ENCODE results near the gene MTHFD1. TPM values are rescaled to one million over a fixed set of nuclear protein-coding genes. Genes with fewer than 3 reads are reported as not detected.

MTHFD1 gene
- total and polyA plus RNA-seq, 2 donors from 2014 or later: 73.0 to 76.1 TPM

DNA sequence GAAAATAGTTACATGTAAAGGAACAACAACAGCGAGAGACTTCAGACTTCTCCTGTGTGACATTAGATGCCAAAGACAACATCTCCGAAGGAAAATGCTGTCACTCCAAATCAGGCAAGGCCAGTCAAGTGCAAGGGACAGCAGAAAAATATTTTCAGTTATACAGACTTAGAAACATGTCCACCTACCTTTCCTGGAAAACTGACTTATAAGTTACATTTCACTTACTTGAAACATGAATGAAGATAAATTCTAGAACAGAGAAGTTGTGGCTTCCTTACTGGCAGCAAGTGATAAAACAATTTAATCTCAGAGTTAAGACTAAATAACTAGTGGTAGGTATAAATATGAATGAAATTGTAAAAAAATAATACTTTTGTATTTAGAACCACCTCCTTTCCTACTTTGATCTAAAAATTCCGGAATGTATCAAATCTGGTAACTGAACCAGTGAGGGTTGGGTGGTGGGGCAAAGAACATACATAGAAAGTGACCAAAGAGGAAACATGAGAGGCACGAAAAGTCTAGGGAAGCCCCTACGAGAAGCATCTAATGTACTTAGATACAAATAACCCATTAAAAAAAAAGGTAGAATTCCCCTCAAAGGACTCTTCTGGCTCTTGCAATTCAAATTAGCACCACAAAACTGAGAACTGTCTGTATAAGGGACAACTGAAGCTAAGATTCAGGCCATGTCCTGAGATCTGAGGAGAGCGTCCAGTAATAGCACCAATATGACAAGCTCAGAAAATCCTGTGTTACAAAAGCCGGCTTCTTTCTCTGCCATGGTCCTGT is 21.2 kb downstream of the MTHFD1 start:
- intact Hi-C loops (cut with DNase I): no loop called here
- Histone ChIP-seq H3K9ac (ENCODE audit: low read length in 3 of 3) (no peak overlapping the region), H3K27me3 (ENCODE audit: control insufficient read depth, insufficient read depth, low read length) (no peaks in the 10 kb centered on the region), H3K9me3 (ENCODE audit: control insufficient read depth in 2 of 3, insufficient read depth in 1 of 3, low read length in 3 of 3) (no peaks in the 10 kb centered on the region), H3K27ac (ENCODE audit: low read depth in 2 of 2, low read length in 2 of 2) (no peak overlapping the region), H3K4me3 (ENCODE audit: low read length in 3 of 3) (no peak overlapping the region), H3K36me3 (ENCODE audit: control insufficient read depth in 2 of 3, insufficient read depth in 3 of 3, low read length in 3 of 3) (peaks cover 0 to 3% (median 0%) of the 10 kb centered on the region in 3 donors), H3K4me1 (ENCODE audit: control insufficient read depth in 2 of 3, insufficient read depth in 2 of 3, low read depth in 1 of 3, low read length in 3 of 3) (no peaks in the 10 kb centered on the region)
- no peak for DNase-seq
- no peak for FAIRE-seq
- TF ChIP-seq, protein P1, sequence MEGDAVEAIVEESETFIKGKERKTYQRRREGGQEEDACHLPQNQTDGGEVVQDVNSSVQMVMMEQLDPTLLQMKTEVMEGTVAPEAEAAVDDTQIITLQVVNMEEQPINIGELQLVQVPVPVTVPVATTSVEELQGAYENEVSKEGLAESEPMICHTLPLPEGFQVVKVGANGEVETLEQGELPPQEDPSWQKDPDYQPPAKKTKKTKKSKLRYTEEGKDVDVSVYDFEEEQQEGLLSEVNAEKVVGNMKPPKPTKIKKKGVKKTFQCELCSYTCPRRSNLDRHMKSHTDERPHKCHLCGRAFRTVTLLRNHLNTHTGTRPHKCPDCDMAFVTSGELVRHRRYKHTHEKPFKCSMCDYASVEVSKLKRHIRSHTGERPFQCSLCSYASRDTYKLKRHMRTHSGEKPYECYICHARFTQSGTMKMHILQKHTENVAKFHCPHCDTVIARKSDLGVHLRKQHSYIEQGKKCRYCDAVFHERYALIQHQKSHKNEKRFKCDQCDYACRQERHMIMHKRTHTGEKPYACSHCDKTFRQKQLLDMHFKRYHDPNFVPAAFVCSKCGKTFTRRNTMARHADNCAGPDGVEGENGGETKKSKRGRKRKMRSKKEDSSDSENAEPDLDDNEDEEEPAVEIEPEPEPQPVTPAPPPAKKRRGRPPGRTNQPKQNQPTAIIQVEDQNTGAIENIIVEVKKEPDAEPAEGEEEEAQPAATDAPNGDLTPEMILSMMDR (IDR thresholded peaks at IDR 0.05; ENCODE audit: borderline replicate concordance, extremely low read depth, insufficient read depth): no peak

DNA sequence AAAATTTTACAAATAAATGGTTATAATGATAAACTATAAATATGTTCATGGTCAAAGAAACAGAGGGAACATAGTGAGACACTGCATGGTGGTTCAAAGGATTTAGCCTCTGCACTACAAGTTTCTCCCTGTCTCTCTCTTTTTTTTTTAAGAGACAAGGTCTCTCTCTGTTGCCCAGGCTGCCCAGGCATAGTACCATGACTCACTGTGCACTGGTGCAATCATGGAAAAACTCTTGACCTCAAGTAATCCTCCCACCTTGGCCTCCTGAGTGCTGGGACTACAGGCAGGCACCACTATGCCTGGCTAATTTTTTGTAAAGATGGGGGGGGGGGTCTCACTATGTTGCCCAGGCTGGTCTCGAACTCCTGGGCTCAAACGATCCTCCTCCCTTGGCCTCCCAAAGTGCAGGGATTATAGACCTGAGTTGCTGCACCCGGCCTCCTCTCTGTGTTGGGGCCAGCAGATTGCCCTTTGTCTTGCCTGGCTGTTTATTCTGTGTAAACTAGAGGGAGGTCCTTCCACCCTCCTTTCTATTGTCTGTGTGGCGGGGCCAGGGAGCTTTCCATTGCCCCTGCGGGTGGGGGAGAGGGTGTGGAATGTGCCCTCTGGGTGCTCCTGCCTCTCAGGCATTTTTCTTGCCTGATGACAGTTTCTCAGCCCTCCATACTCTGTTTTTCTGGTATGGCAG is 22.1 kb downstream of the MTHFD1 start:
- intact Hi-C loops (cut with DNase I): no loop called here
- Histone ChIP-seq H3K36me3 (ENCODE audit: control insufficient read depth in 2 of 3, insufficient read depth in 3 of 3, low read length in 3 of 3) (peaks cover 0 to 8% (median 2%) of the 10 kb centered on the region in 3 donors), H3K9me3 (ENCODE audit: control insufficient read depth in 2 of 3, insufficient read depth in 1 of 3, low read length in 3 of 3) (no peaks in the 10 kb centered on the region), H3K4me1 (ENCODE audit: control insufficient read depth in 2 of 3, insufficient read depth in 2 of 3, low read depth in 1 of 3, low read length in 3 of 3) (no peaks in the 10 kb centered on the region), H3K27ac (ENCODE audit: low read depth in 2 of 2, low read length in 2 of 2) (no peak overlapping the region), H3K4me3 (ENCODE audit: low read length in 3 of 3) (no peak overlapping the region), H3K27me3 (ENCODE audit: control insufficient read depth, insufficient read depth, low read length) (no peaks in the 10 kb centered on the region), H3K9ac (ENCODE audit: low read length in 3 of 3) (no peak overlapping the region)
- TF ChIP-seq, protein P1 (IDR thresholded peaks at IDR 0.05; ENCODE audit: borderline replicate concordance, extremely low read depth, insufficient read depth): no peak
- no peak for FAIRE-seq
- peak in 3 of 5 donors; percentile 16 to 40 (median 29) for DNase-seq

DNA sequence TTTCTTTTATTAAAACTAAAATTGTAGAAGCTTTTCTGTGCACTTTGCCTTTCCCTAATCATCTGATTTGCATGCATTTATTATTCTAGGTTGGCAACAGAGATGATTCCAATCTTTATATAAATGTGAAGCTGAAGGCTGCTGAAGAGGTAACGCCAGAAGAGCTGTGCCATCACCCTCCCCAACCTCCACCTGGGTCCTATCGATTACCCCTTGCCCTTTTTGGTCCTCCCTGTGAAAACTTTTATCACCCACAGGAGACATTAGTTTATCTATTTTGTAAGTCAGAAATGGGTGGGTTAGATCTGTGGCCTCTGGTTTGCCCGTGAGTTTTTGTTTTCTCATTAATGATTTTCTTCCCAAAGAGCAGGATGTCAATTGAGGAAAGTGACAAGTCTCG is 22.8 kb downstream of the MTHFD1 start:
- intact Hi-C loops (cut with DNase I): no loop called here
- Histone ChIP-seq H3K4me3 (ENCODE audit: low read length in 3 of 3) (no peak overlapping the region), H3K36me3 (ENCODE audit: control insufficient read depth in 2 of 3, insufficient read depth in 3 of 3, low read length in 3 of 3) (peaks cover 0 to 13% (median 8%) of the 10 kb centered on the region in 3 donors)

More for the DNA sequence above, 22.8 kb downstream of the MTHFD1 start:
- Histone ChIP-seq H3K4me1 (ENCODE audit: control insufficient read depth in 2 of 3, insufficient read depth in 2 of 3, low read depth in 1 of 3, low read length in 3 of 3) (no peaks in the 10 kb centered on the region), H3K9ac (ENCODE audit: low read length in 3 of 3) (no peak overlapping the region), H3K27me3 (ENCODE audit: control insufficient read depth, insufficient read depth, low read length) (no peaks in the 10 kb centered on the region), H3K9me3 (ENCODE audit: control insufficient read depth in 2 of 3, insufficient read depth in 1 of 3, low read length in 3 of 3) (no peaks in the 10 kb centered on the region), H3K27ac (ENCODE audit: low read depth in 2 of 2, low read length in 2 of 2) (no peak overlapping the region)
- DNase-seq (no peak), FAIRE-seq (no peak)
- TF ChIP-seq, protein P1 (IDR thresholded peaks at IDR 0.05; ENCODE audit: borderline replicate concordance, extremely low read depth, insufficient read depth): no peak
